C1 segment of cervical spinal cord (tissue), 14 donors: Measurements from ENCODE around the gene ST8SIA5.
"Not testable (repeated sequence)": the region's sequence is repeated elsewhere in the genome, so short reads cannot be mapped to it uniquely, and the experiment has no call there.

ENCODE experiments used
- DNase-seq, 14 donors: peaks; one replicate each; lab custom pipeline; 2025; lab: John Stamatoyannopoulos, UW

Gene ST8SIA5

DNA sequence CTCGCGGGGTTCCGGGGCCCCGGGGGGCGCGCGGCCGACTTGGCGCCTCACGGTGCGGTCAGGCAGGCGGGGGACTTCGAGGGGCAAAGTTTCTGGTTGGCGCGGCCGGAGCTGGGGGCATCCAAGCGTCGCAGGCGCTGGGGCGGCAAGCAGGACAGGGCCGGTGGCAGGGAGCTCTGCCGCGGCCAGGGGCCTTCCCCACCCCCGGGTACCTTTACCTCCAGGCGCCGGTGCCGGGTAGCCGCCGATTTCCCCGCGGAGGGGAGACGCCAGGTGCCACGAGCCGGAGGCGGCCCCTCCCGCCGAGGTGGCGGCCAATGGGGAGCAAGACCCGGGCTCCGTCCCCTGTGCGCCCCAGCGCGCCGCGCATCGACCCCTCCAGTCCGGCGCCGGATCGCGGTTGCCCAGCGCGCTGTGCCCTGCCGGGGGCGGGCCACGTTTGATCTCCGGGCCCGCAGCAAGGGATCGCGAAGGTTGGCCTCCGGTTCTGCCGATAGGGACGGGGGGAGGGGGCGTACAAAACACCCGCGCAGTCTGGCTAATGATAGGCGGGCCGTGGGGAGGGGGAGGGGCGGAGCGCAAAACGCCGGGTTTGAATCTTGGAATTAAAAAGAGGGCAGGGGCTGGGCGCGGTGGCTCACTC is at the start of gene ST8SIA5:
ST8SIA5 (minus strand) TSS at position 495 of the 643 bp plus-strand sequence. CDS start 545 bp downstream, outside the sequence.
- DNase-seq, result peak in 3 of 14 donors; percentile 40 to 57 (median 46)

DNA sequence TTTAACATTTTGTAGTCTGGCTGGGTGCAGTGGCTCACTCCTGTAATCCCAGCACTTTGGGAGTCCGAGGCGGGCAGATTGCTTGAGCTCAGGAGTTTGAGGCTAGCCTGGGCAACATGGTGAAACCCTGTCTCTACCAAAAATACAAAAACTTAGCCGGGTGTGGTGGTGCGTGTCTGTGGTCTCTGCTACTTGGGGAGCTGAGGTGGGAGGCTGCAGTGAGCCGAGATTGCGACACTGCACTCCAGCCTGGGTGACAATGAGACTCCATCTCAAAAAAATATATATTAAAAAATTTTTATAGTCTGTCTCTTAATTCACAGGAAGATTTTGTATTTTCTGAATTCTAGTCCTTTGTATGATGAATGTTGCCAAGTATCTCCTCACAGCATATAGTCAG is 39.1 kb upstream of the ST8SIA5 start:
- DNase-seq, result not testable (repeated sequence)

- no peak for DNase-seq
These were observed 37.8 kb upstream of the ST8SIA5 start for GRCh38 chr18:46794607-46795006.

GRCh38 chr18:46793565-46793964 is 36.7 kb upstream of the ST8SIA5 start:
- DNase-seq, result no peak

GRCh38 chr18:46789088-46789487 is 32.2 kb upstream of the ST8SIA5 start:
- DNase-seq, result no peak

GRCh38 chr18:46787674-46788073 is 30.8 kb upstream of the ST8SIA5 start:
- DNase-seq, result no peak

DNA sequence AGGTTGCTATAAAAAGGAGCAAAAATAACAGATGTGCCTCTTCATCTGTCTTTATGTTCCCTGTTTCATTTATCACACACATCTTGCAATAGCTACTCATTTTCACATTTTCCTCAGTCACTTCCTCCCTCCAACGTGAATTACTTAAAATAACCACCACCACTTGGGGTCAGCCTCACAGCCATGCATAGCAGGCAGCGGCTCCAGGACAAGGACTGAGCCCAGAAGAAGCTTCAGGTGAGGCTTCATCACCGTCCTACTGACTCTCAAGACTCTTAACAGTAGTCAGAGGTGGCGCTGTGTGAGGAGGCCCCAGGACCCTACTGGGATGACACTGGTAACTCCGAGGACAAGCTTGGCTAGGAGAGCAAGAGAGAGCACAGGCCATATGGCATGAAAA is 15.5 kb upstream of the ST8SIA5 start:
- peak in 1 of 14 donors; percentile 14 for DNase-seq

- DNase-seq, result peak in 1 of 14 donors; percentile 67
These were observed 14.3 kb upstream of the ST8SIA5 start for GRCh38 chr18:46771141-46771540.

GRCh38 chr18:46770708-46771107 is 13.9 kb upstream of the ST8SIA5 start:
- no peak for DNase-seq

GRCh38 chr18:46768166-46768921 is 11.5 kb upstream of the ST8SIA5 start:
- DNase-seq, result no peak

DNA sequence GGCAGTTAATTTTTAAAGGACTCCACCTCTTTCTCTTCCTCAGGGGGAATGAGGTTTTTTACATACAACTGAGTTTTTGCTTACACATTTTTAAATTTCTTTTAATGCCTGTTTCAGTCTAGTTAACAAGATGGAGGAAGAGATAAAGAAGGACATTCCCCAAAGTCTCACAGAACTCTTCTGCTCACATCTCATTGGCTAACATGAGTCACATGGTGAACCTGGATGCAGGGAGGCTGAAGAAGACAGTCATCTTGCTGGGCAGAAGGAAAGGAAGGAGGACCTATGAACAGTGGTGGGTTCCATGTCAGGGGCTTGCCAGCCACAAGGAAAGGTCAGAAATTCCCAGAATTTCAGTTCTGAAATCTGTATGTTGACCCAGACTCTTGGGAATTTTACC is 10.4 kb upstream of the ST8SIA5 start:
- DNase-seq, result no peak

DNA sequence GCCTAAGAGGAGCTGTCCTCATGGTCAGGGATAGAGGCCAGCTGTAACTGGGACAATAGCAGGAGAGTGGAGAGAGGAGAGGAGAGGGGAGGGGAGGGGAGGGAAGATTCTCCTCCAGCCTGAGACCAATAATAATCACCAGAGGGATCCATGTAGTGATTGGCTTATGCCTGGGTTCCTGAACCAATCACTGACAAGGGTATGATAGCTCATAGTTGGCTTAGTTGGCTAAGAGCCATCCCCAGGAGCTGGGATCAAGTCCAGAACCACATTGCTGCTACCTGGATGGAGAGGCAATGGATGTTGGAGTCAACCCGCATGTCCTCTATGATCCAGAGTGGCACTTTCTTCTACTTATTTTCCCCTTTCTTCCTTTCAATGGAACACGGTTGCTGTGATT is 7.7 kb upstream of the ST8SIA5 start:
- peak in 1 of 14 donors; percentile 40 for DNase-seq

DNA sequence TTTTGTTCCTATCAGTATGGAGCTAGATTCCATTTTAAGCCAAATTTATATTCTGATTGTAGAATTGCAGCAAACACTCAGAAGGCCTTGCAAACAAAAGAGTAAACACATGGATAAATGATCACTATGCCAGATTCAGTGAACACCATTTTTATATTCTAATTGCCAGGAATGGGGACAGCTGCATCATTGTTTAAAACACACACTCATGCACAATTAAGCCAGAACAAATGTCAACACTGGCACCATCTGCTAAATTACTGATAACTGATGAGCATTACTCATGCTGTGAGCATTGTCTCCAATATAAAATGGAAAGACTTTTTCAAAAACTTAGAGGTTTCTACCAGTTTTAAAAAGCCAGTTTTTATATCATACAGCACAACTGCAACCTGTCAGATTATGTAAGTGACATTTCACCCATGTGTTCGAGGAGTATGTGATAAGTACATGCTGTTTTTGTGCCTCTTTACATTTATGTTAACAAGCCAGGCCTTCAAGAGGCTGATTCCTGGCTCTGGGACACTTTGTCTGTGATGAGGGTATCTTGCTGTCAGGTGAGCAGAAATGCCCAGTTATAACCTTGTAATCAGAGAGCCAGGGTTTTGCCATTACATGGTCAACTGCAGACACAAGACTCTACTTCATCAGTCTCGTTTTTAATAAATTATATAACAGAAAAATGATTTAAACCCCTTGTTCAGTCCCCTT is 4.4 kb upstream of the ST8SIA5 start:
- DNase-seq, result peak in 1 of 14 donors; percentile 63

DNA sequence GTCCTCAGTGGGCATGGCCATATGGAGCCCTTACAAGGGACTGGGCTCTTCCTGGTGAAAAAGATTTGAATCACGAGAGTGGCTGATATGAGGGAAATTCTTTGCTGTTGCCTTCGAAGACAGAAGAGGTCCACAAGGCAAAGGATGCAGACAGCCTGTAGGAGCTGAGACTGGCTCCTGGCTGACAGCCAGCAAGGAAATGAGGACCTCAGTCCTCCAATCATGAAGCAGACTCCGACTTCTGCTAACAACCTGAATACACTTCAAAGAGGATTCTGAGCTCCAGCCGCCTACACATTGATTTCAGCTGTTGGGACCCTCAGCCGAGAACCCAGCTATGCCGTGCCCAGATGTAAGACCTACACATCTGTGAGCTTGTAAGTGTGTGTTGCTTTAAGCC is 3.0 kb upstream of the ST8SIA5 start:
- DNase-seq, result peak in 1 of 14 donors; percentile 37

DNA sequence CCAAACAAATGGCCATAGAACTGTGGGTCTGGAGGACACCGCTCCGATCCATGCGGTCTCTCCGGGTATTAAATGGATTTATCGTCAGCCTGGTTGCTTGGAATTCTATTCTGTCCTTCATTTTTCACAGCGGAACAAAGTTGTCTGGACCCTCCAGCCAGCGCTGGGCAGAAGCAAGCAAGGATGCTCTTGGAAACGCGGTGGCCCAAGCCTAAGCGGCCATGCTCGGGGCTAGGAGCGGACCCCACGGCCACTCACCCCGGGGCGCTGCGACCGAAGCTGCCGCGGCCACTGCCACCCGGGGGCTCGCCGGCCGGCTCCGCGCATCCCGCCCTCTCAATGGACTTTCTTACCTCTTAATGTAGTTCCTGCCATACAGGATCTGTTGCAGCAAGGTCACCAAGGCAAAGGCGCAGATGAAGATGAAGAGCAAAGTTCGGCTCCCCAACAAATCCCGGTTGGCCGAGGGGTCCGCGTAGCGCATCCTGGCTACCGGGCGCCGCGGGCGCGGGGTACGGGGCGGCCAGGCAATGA is 761 bp downstream of the ST8SIA5 start:
- peak in 3 of 14 donors; percentile 13 to 59 (median 17) for DNase-seq

- DNase-seq, result peak in 3 of 14 donors; percentile 24 to 86 (median 60)
These were observed 1.4 kb downstream of the ST8SIA5 start for GRCh38 chr18:46755315-46756024.

- DNase-seq, result peak in 3 of 14 donors; percentile 28 to 97 (median 78)
These were observed 2.1 kb downstream of the ST8SIA5 start for GRCh38 chr18:46754661-46755292.

GRCh38 chr18:46754188-46754587 is 2.7 kb downstream of the ST8SIA5 start:
- no peak for DNase-seq

- no peak for DNase-seq
These were observed 5.0 kb downstream of the ST8SIA5 start for GRCh38 chr18:46751882-46752281.

GRCh38 chr18:46750626-46751025 is 6.2 kb downstream of the ST8SIA5 start:
- DNase-seq, result no peak

- DNase-seq, result no peak
These were observed 8.4 kb downstream of the ST8SIA5 start for GRCh38 chr18:46748466-46748865.
